DND-41 (cell line): ENCODE results near the gene PCED1B.
"Not testable (repeated sequence)": the region's sequence is repeated elsewhere in the genome, so short reads cannot be mapped to it uniquely, and the experiment has no call there.

Experiments used
- CTCF ChIP-seq: IDR thresholded peaks from 2 replicates; pipeline ENCODE4 v1.5.1; 2012; ENCODE audit warnings: borderline replicate concordance, low read length, moderate library complexity, mild to moderate bottlenecking; ENCODE audit not compliant: poor library complexity, severe bottlenecking; ENCODE audit errors: extremely low read depth
- EZH2 ChIP-seq: IDR thresholded peaks from 3 replicates; pipeline ENCODE4 v1.6.1; 2012; ENCODE audit warnings: borderline replicate concordance, low read depth, mild to moderate bottlenecking, moderate library complexity, low read length, inconsistent platforms; ENCODE audit not compliant: severe bottlenecking

DNA sequence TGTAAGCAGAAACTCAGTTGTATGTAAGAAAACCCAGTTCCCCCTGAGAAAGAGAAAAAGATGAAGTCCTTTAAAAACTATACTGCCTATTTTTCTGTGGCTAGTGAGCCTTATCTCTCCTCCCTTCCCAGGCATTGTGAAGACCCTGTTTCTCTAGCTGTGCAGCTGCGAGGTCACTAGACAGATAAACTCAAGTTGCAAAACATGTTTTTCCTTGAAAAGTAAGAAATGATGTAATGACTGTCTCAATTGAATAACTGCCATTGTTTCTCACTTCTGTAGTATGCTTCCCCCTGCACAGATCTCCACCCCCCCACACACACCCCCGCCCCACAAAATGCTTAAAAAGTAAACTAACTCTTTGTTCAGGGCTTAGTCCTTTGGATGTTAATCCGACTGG, 23.6 kb upstream of the PCED1B start:
- TF ChIP-seq CTCF, EZH2: not testable (repeated sequence)
